GM19035 (cell line): ENCODE measurements around the gene AKAP6.

Experiments
- ATAC-seq: cut with Tn5 transposase; IDR thresholded peaks from one replicate; pipeline ENCODE4 v1.9.1; 2021; ENCODE audit not compliant: unreplicated experiment

AKAP6 gene

DNA sequence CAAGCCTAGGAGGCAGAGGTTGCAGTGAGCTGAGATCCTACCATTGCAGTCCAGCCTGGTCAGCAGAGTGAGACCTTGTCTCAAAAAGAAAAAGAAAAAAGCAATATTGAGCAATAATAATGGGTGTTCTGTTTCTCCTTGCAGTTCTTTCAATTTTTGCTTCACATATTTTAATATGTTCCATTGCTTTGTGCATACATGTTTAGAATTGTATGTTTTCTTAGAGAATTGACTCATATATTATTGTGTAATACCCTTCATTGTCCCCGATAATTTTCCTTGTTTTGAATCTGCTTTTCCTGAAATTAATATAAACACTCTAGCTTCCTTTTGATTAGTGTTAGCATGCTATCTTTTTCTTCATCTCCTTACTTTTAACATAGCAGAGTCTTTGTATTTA lies 471.2 kb downstream of the AKAP6 start:
- ATAC-seq = no peak

- no peak for ATAC-seq
Observed at GRCh38 chr14:32802295-32802694, 473.2 kb downstream of the AKAP6 start.

GRCh38 chr14:32805979-32806378 lies 476.9 kb downstream of the AKAP6 start:
- no peak for ATAC-seq

- ATAC-seq = no peak
Observed at GRCh38 chr14:32808644-32809043, 479.5 kb downstream of the AKAP6 start.

DNA sequence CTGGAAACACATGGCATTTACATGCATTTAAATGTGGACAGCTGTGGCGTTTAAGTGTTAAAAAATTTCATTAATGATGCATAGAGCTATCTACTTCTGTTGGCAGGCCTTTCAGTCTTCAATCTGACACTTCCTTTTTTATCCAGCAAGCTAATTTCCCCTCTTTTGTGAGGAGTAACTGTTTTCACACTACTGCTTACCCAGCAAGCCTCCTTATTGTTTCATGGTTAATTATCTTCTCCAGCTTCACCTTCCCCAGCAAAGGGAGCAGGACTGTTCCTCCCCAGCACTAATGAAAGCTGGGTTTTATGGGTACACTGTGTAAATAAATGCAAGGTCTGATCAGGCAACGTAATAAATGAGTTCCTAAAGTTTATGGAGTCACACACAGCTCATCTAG lies 480.2 kb downstream of the AKAP6 start:
- ATAC-seq = no peak

- ATAC-seq = no peak
Observed at GRCh38 chr14:32813401-32813800, 484.3 kb downstream of the AKAP6 start.

DNA sequence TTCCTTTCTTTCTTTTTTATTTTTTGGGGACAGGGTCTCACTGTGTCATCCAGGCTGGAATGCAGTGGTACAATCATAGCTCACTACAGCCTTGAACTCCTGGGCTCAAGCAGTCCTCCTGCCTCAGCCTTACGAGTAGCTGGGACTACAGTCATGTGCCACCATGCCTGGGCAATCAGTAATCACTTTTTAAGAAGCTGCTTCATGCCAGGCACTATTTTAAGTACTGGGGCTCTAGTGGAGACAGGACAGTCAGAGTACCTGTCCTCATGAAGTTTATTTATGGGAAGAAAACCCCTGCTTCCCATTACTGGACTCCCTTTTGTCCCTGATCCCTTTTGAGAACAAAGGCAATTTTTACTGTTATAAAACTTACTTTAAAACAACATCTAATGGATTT lies 485.6 kb downstream of the AKAP6 start:
- no peak for ATAC-seq

DNA sequence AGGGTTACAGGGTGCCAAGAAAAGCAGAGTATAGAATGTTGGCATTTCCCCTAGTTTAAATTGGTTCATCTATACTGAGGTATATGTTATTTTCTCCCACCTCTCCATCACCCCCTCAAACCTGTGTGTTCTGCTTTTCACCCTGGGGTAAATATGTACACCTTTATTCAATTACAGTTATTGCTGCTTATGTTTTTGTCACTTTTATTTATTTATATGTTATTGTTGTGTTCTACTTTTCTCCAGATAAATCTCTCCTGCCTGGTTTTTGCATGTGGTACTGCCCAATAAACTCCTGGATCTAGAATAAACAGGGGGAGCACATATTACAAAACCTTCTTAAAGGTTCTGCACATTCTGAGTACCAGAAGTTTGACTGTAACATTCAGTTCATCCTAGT lies 487.5 kb downstream of the AKAP6 start:
- no peak for ATAC-seq

DNA sequence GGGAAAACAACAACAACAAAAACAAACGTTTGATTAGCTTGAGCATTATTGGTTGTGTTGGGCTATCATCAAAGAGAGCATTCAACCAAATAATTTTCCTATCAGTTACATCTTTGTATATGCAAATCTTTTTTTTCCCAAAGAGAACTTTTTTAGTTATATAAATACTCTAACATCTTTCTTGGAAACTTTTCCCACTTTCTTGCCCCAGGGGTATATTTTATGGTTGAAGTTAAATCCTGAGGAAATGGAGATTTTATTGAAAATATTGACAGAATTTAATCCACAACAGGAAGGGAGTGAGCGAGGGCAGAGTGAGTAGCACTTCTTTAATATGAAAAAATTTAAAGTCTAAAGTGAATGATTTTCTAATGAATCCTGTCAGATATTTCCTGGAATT lies 488.7 kb downstream of the AKAP6 start:
- ATAC-seq = no peak

DNA sequence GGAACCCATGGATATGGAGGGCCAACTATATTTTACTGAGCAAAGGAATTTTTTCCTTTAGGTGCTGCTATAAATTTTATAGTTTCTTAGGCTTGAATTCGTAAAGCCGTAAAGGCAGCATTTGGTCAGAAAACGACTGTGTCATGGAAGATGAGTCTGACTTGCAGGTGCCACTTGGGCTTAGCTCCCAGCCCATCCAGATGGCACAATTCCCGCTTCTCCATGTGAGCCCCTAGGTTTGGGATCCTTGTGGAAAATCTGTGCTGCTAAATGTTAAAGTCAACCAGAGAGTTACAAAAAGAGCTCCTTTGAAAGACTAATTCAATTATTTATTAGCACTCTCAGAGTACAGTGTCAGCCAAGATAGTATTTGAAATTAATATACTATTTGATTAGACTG lies 489.5 kb downstream of the AKAP6 start:
- ATAC-seq = no peak

GRCh38 chr14:32820181-32820580 lies 491.1 kb downstream of the AKAP6 start:
- no peak for ATAC-seq

DNA sequence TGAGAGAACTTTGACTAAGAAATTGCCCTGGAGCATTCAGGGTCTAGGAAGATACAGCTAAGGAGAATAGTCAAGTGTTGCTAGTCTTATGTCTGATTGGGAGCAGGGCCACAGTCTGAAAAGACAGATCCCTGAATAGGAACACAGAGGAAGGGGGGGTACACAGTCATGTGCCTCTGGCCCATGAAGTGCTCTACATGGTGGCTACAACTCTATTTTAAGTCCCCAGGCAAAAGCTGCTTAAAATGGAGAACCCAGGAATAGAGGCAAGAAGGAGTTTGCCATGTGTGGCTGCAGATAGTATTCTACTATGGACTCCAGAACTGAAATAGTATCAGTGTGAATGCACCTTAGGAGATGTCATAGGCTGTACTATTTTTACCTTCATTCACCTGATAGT lies 491.6 kb downstream of the AKAP6 start:
- no peak for ATAC-seq

DNA sequence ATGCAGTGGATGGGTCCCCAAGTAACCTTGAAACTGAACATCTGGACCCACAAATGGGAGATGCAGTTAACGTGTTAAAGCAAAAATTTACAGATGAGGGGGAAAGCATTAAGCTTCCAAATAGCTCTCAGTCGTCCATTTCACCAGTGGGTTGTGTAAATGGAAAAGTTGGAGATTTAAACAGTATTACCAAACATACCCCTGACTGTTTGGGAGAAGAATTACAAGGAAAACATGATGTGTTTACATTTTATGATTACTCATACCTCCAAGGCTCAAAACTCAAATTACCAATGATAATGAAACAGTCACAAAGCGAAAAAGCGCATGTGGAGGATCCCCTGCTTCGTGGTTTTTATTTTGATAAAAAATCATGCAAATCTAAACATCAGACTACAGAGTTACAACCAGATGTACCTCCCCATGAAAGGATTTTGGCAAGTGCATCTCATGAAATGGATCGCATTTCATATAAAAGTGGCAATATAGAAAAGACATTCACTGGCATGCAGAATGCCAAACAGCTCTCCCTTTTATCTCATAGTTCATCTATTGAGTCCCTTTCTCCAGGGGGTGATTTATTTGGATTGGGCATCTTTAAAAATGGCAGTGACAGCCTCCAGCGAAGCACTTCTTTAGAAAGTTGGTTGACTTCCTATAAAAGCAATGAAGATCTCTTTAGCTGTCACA lies 493.0 kb downstream of the AKAP6 start:
- ATAC-seq = no peak

DNA sequence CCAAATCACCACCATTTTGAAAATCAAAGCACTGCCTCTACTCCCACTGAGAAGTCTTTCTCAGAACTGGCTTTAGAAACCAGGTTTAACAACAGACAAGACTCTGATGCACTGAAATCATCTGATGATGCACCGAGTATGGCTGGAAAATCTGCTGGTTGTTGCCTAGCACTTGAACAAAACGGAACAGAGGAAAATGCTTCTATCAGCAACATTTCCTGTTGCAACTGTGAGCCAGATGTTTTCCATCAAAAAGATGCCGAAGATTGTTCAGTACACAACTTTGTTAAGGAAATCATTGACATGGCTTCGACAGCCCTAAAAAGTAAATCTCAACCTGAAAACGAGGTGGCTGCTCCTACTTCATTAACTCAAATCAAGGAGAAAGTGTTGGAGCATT lies 494.6 kb downstream of the AKAP6 start:
- no peak for ATAC-seq

DNA sequence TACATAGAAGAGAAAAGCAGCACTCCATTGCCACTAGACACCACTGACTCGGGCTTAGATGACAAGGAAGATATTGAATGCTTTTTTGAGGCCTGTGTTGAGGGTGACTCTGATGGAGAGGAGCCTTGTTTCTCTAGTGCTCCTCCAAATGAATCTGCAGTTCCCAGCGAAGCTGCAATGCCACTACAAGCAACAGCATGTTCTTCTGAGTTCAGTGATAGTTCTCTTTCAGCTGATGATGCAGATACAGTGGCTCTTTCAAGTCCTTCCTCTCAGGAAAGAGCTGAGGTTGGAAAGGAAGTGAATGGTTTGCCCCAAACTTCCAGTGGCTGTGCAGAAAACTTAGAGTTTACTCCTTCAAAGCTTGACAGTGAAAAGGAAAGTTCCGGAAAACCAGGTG lies 495.1 kb downstream of the AKAP6 start:
- no peak for ATAC-seq

DNA sequence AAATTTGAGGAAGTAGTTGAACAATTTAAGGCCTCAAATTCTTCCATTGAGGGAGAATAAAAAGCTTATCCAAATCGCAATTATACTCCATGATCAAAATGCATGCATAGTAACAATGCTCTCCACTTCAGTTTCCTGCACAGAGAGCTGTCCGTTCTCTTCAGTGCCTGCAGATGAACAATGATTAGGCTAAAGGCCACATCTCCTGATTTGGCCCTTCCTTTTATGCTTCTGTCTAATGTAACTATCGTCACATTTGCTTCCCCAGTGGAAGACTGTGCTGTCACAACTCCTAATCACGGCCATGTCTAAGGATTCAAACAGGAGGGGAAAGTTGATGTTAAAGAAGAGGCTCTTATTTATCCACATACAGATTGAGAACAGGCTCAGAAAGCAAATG lies 496.0 kb downstream of the AKAP6 start:
- no peak for ATAC-seq

DNA sequence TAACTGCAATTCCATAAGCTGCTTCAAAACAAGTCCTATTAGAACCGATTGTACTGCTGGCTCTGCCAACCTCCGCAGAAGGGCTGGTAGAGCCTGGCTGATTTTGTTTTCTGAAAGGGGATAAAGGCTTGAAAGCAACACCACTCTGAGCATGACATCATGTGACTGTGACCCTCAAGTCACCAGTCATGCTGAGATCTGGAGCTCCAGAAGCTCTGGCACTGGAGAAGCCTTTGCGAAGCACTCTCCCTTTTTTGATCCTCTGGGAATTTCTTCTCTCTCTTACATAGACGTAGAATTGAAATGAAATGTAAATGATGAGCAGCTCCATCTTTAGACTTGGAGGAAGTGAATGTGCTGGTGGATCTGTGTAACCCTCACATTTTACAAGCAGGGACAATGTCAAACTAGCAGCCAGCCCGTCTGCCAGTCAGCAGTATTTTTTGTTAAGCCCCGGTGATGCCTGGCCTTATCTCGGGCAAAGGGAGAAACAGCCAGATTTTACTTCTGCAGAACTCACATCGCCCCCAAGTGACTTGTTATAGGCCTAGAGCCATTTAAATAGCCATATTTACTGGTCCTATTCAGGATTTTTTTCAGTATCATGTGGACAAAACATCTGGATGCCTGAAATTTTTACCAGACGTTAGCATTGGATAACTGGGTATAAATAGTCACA lies 497.4 kb downstream of the AKAP6 start:
- no peak for ATAC-seq

DNA sequence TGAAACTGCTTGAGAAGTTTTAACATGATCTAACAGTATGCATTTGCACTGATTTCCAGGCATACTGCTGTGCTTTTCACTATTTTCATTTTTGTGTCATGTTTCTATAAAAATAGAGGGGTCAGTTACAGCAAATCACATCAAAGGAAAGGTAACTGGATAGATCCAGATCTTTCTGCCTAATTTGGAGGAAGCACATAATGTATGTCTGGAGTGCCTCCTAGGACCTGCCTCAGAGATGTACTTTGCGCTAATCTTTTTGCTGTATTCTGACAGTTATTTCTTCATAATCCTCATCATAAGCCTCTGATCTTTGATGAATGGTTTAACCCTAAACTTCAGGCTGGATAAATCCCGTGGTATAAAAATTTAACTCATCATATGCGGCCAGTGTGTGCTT lies 498.4 kb downstream of the AKAP6 start:
- ATAC-seq = no peak

DNA sequence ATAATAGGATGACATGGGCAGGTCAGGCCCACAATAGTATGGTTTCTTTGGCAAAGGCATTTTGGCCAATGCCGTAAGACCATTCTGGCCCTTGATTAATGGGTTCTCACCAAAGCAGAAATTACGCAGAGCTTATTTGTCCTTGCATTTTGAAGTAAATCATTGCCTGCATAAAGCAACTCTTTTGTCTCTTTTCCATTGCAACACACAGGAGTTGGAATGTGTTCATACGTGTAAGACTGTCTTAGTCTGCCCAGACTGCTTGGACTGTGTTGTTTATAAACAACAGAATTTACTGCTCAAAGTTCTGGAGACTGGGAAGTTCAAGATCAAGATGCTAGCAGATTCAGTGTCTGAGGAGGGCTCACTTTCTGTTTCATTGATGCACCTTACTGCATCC lies 506.8 kb downstream of the AKAP6 start:
- no peak for ATAC-seq

GRCh38 chr14:32841698-32842097 lies 512.6 kb downstream of the AKAP6 start:
- ATAC-seq = no peak

GRCh38 chr14:32846821-32847365 lies 517.8 kb downstream of the AKAP6 start:
- ATAC-seq = no peak

DNA sequence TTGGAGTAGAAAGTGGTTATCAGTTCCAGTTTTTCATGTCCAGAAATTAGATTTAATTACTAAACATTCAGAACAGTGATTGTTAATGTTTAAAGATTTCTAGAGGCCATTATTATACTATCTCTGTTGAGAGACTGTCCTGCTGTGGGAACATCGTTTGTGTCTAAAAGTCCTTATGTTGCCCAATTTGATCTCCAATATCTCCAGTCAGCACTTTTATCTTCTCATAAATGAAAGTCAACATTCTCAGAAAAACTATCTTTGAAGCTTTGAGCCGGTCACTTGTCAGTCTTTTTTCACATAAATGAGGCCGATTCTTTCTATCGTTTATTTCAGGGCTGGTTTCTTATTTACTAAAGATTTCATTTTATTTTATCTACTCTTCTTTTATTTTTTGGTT lies 518.8 kb downstream of the AKAP6 start:
- ATAC-seq = no peak
